Fibroblast of lung (primary cell): ENCODE results near the gene CCKAR.

ENCODE experiments used
- EZH2 ChIP-seq: IDR thresholded peaks from 2 replicates; pipeline ENCODE4 v1.5.1; 2012; ENCODE audit warnings: low read length, control low read depth, mild to moderate bottlenecking; ENCODE audit errors: missing control alignments
- TF ChIP-seq, protein P1 (sequence below), 2 donors: IDR thresholded peaks in 1 of 2; conservative IDR thresholded peaks in 1 of 2; 1 replicate in 1 of 2; 2 replicates in 1 of 2; pipeline ENCODE4 v1.5.1; 2011 to 2012; ENCODE audit warnings: low read length in 2 of 2, control low read depth in 1 of 2, inconsistent platforms in 1 of 2, low read depth in 1 of 2, mild to moderate bottlenecking in 1 of 2

DNA sequence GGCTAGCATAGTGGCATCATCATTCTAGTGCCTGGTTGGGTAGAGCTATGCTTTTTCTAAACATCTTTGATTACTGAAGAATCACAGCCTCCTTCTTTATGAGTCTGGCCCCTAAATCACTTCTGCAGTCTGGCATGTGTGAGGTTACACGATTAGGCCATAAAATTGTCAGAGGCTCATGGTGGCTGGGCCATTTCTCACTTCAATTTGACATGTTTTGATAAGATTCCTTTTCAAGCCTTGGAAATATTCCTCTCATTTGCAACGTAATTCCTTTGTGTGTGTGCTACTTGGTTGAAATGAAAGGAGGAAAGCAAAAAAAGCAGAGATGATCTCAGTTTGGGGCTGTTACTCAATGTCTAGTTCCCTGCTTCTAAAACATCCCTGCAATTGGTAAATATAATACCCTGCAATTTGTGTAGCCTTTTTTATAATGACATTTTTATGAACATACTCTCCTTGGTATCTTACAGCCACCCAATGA lies 6.2 kb downstream of the CCKAR start:
- TF ChIP-seq, protein P1, sequence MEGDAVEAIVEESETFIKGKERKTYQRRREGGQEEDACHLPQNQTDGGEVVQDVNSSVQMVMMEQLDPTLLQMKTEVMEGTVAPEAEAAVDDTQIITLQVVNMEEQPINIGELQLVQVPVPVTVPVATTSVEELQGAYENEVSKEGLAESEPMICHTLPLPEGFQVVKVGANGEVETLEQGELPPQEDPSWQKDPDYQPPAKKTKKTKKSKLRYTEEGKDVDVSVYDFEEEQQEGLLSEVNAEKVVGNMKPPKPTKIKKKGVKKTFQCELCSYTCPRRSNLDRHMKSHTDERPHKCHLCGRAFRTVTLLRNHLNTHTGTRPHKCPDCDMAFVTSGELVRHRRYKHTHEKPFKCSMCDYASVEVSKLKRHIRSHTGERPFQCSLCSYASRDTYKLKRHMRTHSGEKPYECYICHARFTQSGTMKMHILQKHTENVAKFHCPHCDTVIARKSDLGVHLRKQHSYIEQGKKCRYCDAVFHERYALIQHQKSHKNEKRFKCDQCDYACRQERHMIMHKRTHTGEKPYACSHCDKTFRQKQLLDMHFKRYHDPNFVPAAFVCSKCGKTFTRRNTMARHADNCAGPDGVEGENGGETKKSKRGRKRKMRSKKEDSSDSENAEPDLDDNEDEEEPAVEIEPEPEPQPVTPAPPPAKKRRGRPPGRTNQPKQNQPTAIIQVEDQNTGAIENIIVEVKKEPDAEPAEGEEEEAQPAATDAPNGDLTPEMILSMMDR (conservative IDR thresholded peaks at IDR 0.05 in 1 of 2, IDR thresholded peaks at IDR 0.05 in 1 of 2; ENCODE audit: low read depth in 1 of 2, low read length in 2 of 2): no peak
- no peak for TF ChIP-seq EZH2
